GM21390 (cell line): ENCODE measurements around the gene C1QTNF1.

Experiments
- ATAC-seq: cut with Tn5 transposase; IDR thresholded peaks from one replicate; pipeline ENCODE4 v1.9.1; 2021; ENCODE audit not compliant: unreplicated experiment

C1QTNF1 gene

GRCh38 chr17:79090443-79091225 is 66.7 kb downstream of the C1QTNF1 start:
- no peak for ATAC-seq

- ATAC-seq = no peak
Measured at GRCh38 chr17:79091226-79091670, 67.3 kb downstream of the C1QTNF1 start.

GRCh38 chr17:79092567-79092966 is 68.6 kb downstream of the C1QTNF1 start:
- ATAC-seq = no peak

GRCh38 chr17:79093270-79093669 is 69.3 kb downstream of the C1QTNF1 start:
- no peak for ATAC-seq

GRCh38 chr17:79094261-79094660 is 70.3 kb downstream of the C1QTNF1 start:
- ATAC-seq = no peak

- ATAC-seq = no peak
Measured at GRCh38 chr17:79095345-79096055, 71.5 kb downstream of the C1QTNF1 start.

- ATAC-seq = no peak
Measured at GRCh38 chr17:79096477-79096876, 72.5 kb downstream of the C1QTNF1 start.

- no peak for ATAC-seq
Measured at GRCh38 chr17:79097226-79098055, 73.5 kb downstream of the C1QTNF1 start.

- ATAC-seq = no peak
Measured at GRCh38 chr17:79098282-79098867, 74.4 kb downstream of the C1QTNF1 start.
